ENCODE results near the gene MR1.

Gene MR1

DNA sequence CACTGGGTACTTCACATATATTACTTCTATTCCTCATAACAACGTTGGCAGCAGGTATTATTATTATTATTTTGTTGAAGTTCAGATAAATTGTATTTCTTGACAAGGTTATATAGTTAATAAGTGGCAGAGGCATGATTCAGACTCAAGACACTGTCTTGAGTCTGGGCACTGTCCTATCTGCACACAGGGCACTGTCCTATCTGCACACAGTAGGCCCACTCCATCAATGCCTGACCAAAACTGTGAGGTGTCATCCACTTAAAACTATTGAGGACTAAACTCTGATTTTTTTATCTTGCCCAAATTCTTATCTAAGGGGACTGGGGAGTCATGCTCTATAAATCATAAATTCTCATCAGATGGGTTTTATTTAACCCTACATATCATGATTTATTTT is 30.9 kb downstream of the MR1 start:
- DNase-seq: no peak

DNA sequence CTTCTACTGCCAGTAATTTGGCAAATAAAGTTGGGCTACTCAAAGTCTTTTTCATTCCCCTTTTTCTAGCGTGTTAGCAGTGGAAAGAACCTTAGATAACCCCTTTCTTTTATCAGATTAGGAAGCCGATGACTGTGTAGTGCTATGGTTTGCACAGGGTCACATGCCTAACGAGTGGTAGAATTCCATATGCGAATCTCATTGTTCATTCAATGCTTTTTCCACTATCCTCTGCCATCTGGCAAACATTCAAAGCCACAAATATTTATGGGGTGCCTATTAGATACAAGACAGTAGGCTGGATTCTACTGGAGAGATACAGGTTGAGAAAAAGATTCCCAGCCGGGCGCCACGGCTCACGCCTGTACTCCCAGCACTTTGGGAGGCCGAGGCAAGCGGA is 39.9 kb downstream of the MR1 start:
- DNase-seq: no peak

DNA sequence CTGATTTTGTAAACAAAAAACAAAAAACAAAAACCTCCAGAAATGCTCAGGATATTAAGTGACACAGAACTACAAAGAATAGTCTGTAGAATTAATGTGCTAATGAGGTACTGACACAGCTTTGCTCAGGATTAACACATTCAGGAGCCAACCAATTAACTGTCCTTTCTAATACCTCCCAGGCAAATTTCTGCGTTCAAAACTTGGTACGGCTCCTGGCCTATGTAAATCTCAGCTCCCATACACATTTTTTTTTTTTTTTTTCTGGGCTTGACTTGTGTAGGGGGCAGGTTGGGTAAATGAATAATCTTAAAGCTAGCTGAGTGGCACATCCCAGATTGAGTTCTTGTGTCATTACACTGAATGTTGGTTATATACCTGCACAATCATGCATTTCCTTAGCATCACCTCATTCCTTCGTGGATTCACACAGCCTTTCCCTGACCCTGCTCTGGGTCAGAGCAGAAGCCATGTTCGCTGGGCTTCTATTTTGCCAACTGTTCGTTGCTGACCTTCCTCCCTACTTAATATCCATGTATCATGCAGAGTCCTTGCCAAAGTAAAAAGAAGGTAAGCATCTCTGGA is 42.1 kb downstream of the MR1 start:
- no peak for DNase-seq

DNA sequence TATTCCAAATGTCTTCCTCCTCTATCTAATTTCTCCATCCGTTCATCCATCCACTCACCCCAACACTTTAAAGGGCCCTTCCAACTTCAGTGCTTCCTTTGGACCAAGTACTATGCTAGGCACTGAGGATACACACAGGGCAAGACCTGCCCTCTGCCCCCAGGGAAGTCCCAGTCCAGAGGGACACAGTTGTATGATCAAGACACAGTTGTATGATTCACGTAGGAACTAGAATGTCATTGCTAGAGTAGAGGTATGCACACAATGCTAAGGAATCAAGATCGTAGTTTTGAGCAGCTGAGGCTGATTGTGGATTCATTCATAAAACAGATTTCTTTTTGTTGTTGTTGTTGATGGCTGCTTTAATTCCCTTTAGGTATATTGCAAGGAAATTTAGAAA is 43.1 kb downstream of the MR1 start:
- DNase-seq: no peak

DNA sequence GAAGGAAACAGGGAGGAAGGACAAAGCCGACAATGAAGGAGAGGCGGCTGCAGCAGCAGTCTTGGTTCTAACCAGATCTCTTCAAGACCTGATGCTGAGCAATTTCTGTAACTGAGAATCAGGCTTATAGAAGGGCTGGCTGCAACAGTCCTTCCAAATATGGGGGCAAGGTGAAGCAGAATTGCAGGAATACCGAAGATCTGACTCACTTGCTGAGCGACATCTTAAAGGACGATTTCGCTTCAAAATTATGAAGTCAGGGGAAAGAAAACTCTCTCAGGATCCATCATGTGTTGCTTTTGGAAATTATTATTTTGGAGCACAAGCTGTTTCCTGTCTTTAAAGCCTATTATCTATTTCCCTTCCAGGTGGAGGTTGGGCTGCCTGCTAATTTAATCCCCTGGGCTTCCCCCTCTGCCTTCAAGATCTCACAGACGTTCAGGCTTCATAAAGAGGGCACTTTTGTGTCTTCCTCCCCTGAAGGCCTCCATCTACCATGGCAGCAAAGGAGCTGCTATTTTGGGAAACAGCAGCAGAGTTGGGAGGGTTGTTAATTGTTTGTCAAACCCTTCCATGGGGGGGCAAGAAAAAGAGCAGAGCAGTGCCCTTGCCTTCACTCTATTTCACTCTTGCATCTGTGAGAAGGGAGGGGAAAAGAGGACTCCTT is 43.9 kb downstream of the MR1 start:
- no peak for DNase-seq

DNA sequence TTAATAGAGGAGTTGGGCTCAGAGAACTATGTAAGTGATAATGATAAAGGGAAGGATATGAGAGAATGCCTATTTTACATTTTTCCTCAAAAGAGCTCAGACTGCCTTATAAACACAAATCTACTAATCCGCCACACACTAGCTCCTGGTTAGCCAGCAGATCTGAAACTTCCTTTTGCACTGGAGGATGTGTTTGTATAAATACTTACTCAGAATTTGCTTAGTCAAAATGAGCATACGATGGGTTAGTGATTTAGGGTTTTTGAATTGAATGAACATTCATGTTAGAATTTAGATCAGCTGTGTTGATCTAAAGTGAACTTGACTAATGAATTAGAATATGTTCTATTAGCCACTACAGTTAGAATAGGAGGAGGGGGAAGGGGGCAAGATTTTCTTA is 45.6 kb downstream of the MR1 start:
- no peak for DNase-seq

DNA sequence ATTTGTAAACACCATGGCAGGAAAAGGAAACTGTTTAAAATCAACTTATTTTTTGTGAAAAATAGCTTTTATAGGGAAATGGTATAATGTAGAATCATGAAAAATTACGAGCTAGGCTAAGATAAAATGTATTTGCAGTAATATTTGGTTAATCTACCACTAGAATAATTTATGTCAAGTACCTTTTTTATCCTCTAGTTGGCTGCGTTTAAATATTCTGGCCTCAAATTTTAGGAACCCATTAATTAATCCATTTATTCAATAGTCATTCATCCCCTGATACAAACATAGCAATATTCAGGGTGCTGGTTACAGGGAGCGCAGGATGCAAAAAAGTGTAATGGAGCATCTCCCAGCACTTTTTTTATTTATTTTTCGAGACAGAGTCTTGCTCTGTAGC is 46.1 kb downstream of the MR1 start:
- DNase-seq: no peak

DNA sequence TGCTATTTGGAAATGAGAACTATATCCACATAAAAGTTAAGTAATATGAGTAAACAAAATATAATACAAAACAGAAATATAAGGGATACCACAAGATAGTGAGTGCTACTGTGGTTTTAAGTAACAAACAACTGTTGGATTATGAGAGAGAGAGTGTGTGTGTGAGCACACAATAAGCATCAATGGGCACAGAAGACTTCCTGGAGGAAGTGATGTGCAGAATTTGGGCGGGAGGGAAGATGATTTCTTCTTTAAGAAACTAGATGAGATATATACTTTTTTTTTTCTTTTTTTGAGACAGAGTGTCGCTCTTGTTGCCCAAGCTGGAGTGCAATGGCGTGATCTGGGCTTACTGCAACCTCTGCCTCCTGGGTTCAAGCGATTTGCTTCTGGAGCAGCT is 46.8 kb downstream of the MR1 start:
- DNase-seq: no peak

DNA sequence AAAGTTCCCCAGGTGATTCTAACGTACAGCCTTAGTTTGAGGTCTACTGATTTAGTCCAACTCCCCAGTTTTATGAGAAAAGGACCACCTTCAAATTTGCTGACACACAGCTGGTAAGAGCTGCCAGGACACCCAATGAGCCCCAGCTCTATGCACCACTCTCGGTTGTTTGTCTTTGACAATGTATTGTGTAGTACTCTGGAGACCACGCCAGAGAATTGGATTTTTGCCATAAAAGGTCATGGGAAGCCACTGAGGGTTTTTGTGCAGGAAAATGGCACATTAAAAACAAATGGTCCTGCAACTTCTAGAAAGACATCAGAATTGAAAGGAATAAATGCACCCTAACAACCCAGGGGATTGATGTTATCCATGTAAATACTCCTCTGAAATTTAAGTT is 47.6 kb downstream of the MR1 start:
- no peak for DNase-seq

DNA sequence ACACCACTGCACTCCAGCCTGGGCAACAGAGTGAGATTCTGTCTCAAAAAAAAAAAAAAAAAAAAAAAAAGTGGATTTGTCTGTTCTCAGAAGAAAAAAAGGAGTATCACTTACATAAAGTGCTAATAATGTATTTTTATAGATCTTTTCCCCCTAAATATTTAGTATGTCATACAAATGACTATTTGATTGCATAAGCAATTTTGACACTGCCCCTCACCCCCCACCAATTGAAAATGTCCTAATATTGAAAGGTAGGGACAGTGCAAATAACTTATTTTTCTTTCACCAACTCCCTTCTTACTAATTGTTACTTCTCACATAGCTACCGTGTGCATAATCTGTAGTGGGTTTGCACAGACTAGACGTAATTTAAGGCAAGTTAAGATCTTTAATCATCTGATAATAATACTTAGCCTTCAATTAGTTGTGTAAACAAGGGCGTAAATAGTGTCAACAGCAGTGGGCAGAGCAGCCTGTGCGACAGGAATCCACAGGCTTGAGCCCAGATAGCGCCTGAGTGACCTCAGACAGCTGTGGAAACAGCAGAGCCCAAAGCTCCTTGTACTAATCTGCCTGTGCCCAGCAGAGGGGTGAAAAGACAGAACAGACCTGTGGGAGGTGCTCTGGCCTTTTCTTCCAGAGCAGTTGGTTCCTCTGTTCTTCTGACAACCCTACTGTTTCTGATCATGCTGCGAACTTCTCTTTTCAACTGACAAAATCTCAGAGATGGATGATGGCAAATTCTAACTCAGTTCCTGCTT is 50.2 kb downstream of the MR1 start:
- peak; percentile 77 for DNase-seq

DNA sequence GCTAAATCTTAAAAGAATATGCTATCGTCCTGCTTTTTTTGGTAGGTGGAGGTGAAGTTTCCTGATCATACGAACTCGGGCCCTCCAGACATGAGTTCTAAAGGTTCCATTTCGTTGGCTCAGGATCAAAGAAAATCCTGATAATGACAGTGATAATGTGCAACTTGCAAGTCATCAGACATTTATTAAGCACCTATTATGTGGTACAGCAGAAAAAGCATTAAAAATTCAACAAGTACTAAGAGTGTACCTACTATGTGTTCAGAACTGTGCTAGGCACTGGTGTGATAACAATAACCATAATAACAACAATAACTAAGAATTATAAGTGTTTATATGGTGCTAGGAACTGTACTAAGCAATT is 50.8 kb downstream of the MR1 start:
- DNase-seq: no peak

DNA sequence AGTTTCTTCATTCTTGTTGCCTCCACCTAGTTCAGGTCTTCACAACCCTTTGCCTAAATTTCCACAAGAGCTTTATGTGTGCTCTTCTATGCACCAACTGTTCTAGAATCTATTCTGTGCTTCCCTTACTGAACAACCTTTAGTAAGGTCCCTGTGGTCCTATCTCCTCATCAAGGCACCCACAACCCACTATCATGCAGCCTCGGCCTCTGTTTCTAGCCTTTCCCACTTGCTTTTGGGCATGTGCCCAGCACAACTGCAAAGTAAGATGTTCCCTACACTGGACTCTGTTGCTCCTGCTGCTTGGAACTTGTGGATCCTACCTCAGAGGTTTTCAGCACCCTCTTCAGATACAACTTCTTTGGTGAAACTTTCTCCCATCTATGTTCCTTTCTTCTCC is 52.3 kb downstream of the MR1 start:
- no peak for DNase-seq

DNA sequence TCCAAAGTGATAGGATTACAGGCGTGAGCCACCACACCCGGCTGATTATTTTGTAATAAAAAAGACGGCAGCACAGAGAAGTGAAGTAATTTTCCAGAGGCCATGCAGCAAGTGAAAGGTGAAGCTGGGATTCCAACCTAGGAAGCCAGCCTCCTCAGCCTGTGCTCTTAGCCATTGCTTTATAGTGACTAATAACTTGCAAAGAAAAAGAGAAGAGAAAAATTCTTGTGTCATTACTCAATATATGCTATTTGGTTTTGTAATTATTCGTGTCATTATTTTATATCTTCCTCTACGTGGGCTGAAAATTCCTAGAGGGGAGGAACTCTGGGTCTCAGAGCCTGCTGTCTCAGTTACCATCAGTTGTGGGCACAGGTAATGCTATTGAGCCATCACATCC is 53.1 kb downstream of the MR1 start:
- no peak for DNase-seq

DNA sequence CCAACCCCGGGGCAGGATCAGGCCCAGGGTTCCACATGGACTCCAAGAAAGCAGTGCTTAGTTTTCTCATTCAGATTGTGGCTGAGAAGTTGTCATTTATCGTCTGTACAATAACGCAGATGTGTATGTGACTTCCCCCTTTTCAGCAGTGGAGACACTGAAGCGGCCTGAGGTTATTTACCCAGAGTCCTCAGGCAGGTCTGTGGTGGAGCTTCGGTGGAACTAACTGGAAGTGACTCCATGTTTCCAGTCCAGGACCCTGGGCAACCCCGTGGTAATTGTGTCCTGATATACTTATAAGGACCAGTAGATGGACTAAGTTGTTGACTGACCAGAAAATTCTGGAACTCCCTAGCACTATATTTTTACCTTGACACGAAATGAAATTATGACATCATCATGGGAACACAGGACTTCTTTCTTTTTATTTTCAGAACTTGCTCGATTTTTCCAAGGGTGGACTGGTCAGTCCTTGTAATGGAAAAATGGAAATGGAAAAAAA is 53.7 kb downstream of the MR1 start:
- peak; percentile 40 for DNase-seq

DNA sequence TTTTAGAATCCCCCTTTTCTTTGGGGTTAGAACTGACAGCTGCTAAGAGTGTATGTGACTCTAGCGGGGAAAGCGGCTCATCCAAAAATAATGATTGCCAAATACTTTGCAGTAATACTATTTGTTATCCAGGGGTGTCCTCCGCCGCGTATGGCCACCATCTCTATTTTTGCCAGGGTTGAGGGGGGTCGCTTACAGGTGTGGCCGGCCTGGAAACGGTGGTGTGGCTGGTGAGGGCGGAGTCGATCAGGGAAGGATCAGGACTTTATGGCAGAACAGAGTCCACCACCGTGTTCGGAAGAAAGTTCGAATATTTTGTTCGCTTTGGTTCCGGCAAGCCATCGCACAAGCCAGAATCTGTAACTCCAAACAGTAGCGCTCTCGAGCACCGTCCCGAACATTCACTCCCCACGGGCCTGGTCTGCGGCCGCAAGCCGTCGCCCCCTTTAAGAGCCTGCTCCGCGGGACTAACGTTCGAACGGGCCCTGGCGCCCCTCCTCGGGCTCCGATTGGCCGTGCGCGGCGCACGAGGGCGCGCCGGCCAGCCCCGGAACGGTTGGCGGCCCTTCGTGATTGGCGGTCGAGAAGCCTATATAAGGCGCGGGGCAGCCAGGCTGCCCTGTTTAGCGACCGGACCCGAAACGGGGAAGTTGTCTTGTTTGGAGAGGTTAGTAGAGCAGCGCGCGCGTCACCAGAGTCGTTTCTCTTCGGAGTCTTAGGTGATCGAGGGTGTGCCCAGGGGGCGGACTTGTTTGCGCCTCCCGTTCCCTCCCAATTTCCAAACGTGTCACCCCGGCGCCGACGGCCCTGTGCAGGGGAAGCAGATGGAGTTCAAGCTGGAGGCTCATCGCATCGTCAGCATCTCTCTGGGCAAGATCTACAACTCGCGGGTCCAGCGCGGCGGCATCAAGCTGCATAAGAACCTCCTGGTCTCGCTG is 54.6 kb downstream of the MR1 start, which contains the start of gene IER5:
Gene IER5 (plus strand): TSS at position 622 of the 938 bp plus-strand sequence. CDS start 203 bp downstream, at position 825.
- peak; percentile 97 for DNase-seq

DNA sequence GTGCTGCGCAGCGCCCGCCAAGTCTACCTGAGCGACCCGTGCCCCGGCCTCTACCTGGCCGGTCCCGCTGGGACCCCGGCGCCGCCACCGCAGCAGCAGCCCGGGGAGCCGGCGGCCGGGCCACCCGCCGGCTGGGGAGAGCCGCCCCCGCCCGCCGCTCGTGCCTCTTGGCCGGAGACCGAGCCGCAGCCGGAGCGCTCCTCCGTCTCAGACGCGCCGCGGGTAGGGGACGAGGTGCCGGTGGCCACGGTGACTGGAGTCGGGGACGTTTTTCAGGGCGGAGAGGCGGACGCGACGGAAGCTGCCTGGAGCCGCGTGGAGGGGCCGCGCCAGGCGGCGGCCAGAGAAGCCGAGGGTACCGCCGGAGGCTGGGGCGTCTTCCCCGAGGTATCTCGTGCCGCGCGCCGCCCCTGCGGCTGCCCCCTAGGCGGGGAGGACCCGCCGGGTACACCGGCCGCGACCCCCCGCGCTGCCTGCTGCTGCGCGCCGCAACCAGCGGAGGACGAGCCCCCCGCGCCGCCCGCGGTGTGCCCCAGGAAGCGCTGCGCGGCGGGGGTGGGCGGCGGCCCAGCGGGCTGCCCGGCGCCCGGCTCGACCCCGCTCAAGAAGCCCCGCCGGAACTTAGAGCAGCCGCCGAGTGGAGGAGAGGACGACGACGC is 55.4 kb downstream of the MR1 start:
- peak; percentile 41 for DNase-seq

DNA sequence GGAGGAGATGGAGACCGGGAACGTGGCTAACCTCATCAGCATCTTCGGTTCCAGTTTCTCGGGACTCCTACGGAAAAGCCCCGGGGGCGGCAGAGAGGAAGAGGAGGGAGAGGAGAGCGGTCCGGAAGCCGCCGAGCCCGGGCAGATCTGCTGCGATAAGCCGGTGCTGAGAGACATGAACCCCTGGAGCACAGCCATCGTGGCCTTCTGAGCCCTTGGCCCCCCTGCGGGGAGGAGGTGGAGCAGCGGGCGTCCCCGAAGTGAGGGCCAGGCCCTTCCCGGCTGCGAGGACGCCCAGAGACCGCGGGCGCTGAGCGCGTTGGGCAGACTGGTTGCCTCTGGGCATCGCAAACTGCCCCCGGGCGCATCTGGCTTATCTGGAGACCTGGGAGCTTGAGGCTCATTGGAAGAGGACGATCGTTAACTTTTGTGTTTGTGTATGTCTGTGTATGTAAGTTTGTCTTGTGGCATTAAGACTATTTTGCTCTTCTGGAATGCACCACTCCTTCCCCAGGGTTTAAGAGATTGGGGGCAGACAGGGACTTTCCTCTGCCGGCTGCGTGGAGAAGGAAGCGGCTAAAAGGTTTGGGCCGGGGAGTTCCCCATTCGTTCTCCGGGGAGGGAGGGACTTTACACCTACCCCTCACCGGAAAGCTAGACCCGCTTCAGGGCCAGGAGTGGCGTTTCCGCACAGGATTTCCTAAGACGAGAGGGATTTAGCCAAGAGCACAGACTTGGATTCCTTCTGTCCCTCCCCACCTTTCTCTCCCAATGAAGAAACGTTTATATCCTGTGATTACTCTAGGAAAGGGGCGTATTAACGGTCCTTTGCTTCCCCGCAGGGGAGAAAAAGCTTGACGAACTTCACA is 56.1 kb downstream of the MR1 start:
- peak; percentile 91 for DNase-seq

DNA sequence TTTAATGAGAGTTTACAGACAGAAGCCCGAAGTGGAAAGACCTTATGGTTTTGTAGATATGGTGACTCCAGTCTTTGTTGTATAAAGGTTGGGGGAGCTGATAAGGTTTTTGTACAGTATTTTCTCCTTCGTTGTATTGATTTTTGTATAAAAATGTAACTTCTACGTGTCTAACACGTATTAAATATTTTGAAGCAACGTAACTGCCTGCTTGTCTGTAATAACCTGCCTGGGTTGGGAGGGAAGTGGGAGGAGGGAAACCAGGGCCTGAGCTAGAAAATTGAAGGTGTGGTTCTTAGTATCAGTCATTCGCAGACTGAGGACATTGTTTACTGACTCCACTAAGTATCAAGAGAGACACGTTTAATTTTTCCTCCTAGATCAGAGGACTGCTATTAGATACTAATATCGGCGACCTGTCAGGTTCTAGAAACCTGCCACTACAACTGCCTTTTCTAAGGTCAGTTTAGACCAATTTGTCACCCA is 56.9 kb downstream of the MR1 start:
- DNase-seq: peak; percentile 69

DNA sequence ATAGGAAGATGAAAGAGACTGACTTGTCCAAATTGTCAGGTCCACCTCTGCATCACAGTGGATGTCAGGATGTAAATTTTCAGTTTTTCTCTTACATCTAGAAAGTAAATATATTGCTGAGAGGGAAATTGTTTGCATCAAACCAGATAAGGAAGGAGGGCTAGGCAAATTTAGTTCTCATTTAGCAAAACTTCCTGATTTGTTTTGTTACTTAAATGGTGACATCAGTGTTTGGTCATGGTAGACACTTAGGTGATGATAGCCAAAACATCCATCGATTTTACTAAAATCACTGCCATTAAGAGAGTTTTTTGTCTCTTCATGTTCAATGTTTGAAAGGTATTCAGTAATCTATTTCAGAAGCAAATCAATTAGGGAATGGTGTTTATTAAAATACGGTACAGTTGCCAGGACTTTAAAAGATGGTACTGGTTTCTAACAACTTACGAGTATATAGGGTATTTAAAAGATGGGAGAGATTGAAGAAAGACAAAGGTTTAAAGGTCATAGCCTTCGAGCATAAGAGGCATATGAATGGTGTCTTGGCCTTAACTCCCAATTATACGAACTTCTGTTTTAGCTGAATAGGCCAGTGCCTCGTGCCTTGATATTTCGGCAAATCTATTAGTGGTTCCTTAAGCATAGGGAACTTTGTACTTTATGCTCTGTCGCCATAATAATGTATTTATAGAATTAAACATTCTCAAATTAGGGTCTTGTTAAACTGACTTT is 57.7 kb downstream of the MR1 start:
- DNase-seq: no peak

DNA sequence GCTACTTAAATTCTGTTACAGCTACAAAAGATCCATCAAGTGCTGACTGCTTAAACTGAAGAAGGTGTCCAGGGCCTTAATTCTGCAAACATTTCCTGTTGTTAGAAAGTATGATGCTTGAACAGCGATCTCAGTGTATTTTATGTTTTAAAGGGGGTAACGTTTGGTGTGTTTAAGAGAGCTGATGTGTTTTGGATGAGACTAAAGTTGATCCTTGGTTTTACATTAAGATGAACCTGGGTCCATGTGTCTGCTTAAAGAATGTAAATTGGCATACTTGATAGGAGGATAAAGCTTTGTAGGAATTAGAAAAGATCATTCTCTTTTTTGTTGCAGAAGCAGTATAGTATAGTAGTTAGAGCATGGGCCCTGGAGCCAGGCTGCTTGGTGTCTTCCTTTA is 58.3 kb downstream of the MR1 start:
- no peak for DNase-seq
